Colonic mucosa (tissue), 4 donors: ENCODE measurements around the gene TMEM154. TPM values are rescaled to one million over a fixed set of nuclear protein-coding genes. Genes with fewer than 3 reads are reported as not detected.

Source experiments
- DNase-seq: peaks from one replicate; pipeline ENCODE4 v3.0.0-alpha.2; 2020
- H3K27ac ChIP-seq: fragments of 200-600 bp; one replicate; pipeline ENCODE4 v1.8.0; 2021
- H3K27me3 ChIP-seq: fragments of 200-600 bp; one replicate; pipeline ENCODE4 v1.8.0; 2021
- H3K36me3 ChIP-seq: fragments of 200-600 bp; one replicate; pipeline ENCODE4 v1.8.0; 2021
- H3K4me1 ChIP-seq: fragments of 200-600 bp; one replicate; pipeline ENCODE4 v1.8.0; 2021; ENCODE audit warnings: mild to moderate bottlenecking
- H3K4me3 ChIP-seq: fragments of 200-600 bp; one replicate; pipeline ENCODE4 v1.8.0; 2021
- H3K9ac ChIP-seq, 2 donors: one replicate each; pipeline ENCODE4 v1.7.0; 2013; ENCODE audit warnings: control low read depth in 2 of 2, low read depth in 2 of 2, low read length in 2 of 2
- H3K9me3 ChIP-seq: fragments of 200-600 bp; one replicate; pipeline ENCODE4 v1.8.0; 2021
- intact Hi-C: fragments of 100-400 bp; cut with DNase I; formaldehyde crosslinking; loops from one replicate; pipeline ENCODE4 v1.14.1; 2022
- total RNA-seq, 2 donors: library from RNA; stranded (reverse); fragmentation: NEBNext Ultra II Directional in 1 of 2; extraction: Animal tissue kit (Norgen Biotek cat#: 25700) in 1 of 2; gene quantifications; one replicate each; pipeline ENCODE4 v1.2.1, GENCODE V29; 2021
- TF ChIP-seq, protein P1 (sequence below): fragments of 200-600 bp; IDR thresholded peaks from one replicate; pipeline ENCODE4 v1.8.0; 2022; ENCODE audit warnings: antibody characterized with exemption, mild to moderate bottlenecking
- donor health status: healthy.
- donor health status: DM: no; HTN: no; CAD: no.
- donor health status: DM: no; HTN: no; CAD: no.

The TMEM154 gene
- total RNA-seq, 2 donors from 2014 or later, result 1.5 to 3.5 TPM

DNA sequence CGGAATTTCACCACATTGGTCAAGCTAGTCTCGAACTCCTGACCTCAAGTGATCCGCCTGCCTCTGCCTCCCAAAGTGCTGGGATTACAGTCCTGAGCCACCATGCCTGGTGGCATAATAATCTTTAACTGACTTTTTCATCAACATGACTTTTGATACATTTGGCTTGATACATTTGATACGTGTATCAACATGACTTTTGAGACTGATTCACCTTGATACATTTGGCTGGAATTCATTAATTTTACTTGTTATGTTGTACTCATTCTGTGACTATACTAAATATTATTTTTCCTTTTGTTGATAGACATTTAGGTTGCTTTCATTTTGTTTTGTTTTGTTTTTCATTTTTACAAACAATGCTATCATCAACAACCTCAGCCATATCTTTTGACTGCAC, 6.3 kb downstream of the TMEM154 start:
- no peak for DNase-seq
- TF ChIP-seq, protein P1, sequence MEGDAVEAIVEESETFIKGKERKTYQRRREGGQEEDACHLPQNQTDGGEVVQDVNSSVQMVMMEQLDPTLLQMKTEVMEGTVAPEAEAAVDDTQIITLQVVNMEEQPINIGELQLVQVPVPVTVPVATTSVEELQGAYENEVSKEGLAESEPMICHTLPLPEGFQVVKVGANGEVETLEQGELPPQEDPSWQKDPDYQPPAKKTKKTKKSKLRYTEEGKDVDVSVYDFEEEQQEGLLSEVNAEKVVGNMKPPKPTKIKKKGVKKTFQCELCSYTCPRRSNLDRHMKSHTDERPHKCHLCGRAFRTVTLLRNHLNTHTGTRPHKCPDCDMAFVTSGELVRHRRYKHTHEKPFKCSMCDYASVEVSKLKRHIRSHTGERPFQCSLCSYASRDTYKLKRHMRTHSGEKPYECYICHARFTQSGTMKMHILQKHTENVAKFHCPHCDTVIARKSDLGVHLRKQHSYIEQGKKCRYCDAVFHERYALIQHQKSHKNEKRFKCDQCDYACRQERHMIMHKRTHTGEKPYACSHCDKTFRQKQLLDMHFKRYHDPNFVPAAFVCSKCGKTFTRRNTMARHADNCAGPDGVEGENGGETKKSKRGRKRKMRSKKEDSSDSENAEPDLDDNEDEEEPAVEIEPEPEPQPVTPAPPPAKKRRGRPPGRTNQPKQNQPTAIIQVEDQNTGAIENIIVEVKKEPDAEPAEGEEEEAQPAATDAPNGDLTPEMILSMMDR, result no peak
- Histone ChIP-seq H3K27ac (no peak overlapping the region), H3K4me1 (no peaks in the 10 kb centered on the region), H3K9me3 (no peaks in the 10 kb centered on the region), H3K27me3 (no peaks in the 10 kb centered on the region), H3K9ac (no peak overlapping the region), H3K4me3 (no peak overlapping the region), H3K36me3 (no peaks in the 10 kb centered on the region)
- intact Hi-C loops, result no loop called here

DNA sequence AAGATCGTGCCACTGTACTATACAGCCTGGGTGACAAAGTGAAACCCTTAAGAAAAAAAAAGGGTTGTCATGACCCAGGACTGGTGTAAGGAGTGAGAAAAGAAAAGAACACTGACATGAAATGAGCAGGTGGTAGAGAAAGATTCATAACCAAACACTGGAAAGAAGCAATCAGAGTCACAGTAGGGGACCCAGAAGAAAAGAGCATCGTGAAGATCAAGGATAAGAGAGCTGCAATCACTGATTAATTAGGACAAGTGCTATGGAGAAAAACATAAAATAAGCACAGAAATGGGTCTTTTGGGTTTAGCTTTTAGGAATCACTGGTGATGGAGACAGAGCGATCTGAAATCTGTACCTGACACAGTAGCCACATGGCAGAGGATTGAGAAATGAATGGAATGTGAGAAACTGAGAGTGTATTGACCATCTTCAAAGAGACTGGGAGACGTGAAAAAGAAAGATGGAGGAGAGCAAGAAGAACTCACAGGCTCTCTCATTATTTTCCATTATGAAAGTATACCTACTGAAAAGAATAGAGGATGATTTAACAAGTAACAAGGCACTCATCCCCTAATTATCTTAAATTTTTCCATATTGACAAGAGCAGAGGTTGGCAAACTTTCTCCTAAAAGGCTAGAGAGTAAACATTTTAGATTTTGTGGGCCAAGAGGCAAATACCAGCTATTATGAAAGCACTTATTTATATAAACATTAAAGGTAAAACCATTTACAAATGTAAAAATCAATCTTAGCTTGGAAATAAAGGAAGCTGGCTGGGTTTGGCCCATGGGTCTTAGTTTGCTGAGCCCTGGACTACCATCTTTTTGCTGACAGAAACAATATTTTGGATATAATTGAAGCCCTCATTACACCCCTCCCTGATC, 7.3 kb downstream of the TMEM154 start:
- no peak overlapping the region for H3K4me3 ChIP-seq
- no peaks in the 10 kb centered on the region for H3K36me3 ChIP-seq
- H3K4me1 ChIP-seq, result no peaks in the 10 kb centered on the region
- no peak for DNase-seq
- H3K27me3 ChIP-seq, result no peaks in the 10 kb centered on the region
- TF ChIP-seq, protein P1, result no peak
- H3K9ac ChIP-seq, result no peak overlapping the region
- H3K9me3 ChIP-seq, result no peaks in the 10 kb centered on the region
- H3K27ac ChIP-seq, result no peak overlapping the region
- intact Hi-C loops, result no loop called here

DNA sequence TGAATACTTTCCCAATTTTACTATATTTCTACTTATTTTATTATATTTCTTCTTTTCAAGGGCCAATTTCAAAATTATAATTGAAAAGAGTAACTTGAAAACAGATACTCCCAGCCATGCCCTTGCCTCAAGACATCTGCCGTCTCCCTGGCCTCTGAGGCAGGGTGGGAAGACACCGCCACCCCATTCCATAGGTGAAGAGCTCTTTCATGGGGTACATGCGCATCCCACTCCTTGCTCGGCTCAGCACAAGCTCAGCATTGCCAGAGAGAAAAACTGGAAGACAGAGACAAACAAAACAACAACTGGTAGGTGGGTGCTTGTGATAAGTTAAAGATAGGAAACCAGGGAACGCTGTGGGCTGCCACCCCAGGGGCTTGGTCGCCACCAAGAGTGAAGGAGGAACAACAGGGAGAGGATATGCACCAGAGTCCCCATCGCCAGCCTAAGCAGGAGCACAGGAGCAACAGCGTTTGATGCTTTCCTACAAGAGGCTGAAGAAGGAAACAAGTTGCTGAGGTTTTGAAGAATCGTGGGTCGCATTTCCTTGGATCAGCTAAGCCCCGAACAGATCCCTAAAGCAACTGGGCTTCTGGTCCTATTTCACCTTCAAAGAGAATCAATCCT, 11.3 kb downstream of the TMEM154 start:
- TF ChIP-seq, protein P1, result no peak
- no peak overlapping the region for H3K4me3 ChIP-seq
- intact Hi-C loops, result no loop called here
- H3K36me3 ChIP-seq, result no peaks in the 10 kb centered on the region
- H3K9me3 ChIP-seq, result no peaks in the 10 kb centered on the region
- H3K27me3 ChIP-seq, result no peaks in the 10 kb centered on the region
- DNase-seq, result no peak
- no peak overlapping the region for H3K27ac ChIP-seq
- H3K4me1 ChIP-seq, result no peaks in the 10 kb centered on the region
- no peak overlapping the region for H3K9ac ChIP-seq

DNA sequence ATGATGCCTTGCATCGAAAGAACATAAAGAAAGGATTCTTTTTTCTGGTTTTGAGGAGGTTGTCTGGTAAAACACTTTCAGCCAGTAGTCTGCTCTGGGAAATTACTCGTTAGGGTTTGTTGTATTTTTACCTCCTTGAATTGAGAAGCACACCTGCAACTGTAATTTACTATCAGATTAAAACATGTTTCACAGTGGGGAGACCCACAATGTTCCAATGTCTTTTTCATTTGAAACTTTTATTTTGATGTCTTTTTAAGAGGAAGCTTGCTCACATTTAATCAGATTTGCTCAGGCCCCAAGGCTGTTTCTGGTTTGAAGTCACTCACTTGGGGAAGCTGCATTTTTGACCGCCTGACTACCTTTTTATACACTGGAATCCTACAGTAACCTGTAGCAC, 12.0 kb downstream of the TMEM154 start:
- Histone ChIP-seq H3K9me3 (no peaks in the 10 kb centered on the region), H3K36me3 (no peaks in the 10 kb centered on the region), H3K4me1 (no peaks in the 10 kb centered on the region), H3K27ac (no peak overlapping the region), H3K9ac (no peak overlapping the region), H3K27me3 (no peaks in the 10 kb centered on the region), H3K4me3 (no peak overlapping the region)
- intact Hi-C loops, result no loop called here
- no peak for DNase-seq
- TF ChIP-seq, protein P1, result no peak

DNA sequence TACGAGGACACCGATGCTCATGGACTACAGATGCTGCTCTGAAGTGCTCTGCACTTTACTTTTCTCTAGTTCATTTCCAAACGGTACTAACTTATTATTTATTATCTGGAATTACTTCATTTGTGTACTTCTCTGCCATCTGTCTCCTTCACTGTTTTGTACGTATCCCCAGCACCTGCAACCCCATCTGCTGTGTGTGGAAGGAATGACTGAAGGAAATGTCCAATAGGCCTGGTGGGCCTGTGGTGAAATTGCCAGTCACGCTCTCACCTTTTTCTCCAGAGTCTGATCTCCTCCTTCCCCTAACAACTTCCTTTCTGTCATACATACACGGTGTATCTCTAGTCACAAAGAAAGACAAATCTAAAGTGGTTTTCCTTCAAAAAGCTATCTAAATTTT, 12.9 kb downstream of the TMEM154 start:
- no peak for DNase-seq
- H3K4me3 ChIP-seq, result no peak overlapping the region
- H3K27ac ChIP-seq, result no peak overlapping the region
- intact Hi-C loops, result no loop called here
- no peaks in the 10 kb centered on the region for H3K9me3 ChIP-seq
- TF ChIP-seq, protein P1, result no peak
- no peaks in the 10 kb centered on the region for H3K27me3 ChIP-seq
- H3K9ac ChIP-seq, result no peak overlapping the region
- H3K4me1 ChIP-seq, result no peaks in the 10 kb centered on the region
- H3K36me3 ChIP-seq, result no peaks in the 10 kb centered on the region
